ENCODE data around the gene KLHDC7A. TPM values are rescaled to one million over a fixed set of nuclear protein-coding genes. Genes with fewer than 3 reads are reported as not detected.

The KLHDC7A gene
- polyA plus RNA-seq (2013) = not detected

DNA sequence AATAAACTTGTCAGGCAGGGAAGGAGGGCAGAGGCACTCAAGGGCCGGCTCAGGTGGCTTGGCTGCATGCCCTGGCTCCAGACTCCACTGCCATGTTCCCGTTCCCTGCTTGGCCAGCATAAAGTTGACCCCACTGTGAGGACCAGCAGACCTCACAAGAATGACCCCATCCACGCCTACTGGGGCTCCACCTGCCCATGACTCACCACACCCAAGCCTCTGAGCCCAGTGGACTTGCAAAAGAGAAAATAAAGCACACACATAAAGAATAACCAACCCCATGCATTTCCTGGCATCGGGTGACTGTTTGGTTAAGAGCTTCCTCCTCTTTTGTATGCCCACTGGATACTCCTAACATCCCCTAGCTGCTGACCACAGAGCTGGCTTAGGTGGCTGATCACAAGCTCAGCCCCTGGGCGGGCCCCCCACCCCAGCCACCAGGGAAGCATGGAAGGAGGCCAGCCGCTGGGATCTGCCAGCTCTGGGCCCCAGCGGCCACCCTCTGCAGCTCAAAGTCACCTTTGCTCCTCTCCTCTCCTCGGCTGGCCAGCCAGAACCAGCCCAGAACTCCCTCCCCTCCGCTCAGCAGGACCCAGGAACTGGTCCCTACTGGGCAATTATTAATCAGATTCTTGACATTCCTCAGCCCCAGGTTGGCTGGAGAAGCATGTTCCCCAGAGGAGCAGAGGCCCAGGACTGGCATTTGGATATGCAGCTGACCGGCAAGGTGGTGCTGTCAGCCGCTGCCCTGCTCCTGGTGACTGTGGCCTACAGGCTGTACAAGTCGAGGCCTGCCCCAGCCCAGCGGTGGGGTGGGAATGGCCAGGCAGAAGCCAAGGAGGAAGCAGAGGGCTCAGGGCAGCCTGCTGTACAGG, at the start of gene KLHDC7A:
Gene KLHDC7A (plus strand): TSS at position 616 of the 875 bp plus-strand sequence. CDS start 52 bp downstream, at position 668.
- CTCF ChIA-PET = no interaction called here
- Histone ChIP-seq H3K9me3 (ENCODE audit: control extremely low read depth in 1 of 5, control insufficient read depth in 4 of 5, insufficient read depth in 2 of 5, low read depth in 1 of 5, low read length in 4 of 5) (no peaks in the 10 kb centered on the region), H3K4me3 (ENCODE audit: control insufficient read depth in 1 of 7, extremely low read depth in 1 of 7, insufficient read depth in 4 of 7, low read depth in 2 of 7, low read length in 6 of 7) (no peak within 1 kb of the TSS), H3K27ac (ENCODE audit: insufficient read depth in 1 of 2, low read depth in 1 of 2, low read length in 2 of 2, poor library complexity in 1 of 2, severe bottlenecking in 2 of 2) (no peak within 1 kb of the TSS), H3K36me3 (ENCODE audit: control insufficient read depth in 4 of 4, insufficient read depth in 4 of 4, low read length in 3 of 4) (no peaks in the 10 kb centered on the region), H3K4me1 (ENCODE audit: control extremely low read depth in 1 of 4, control insufficient read depth in 4 of 4, insufficient read depth in 4 of 4, low read length in 3 of 4) (peaks cover 0 to 2% (median 0%) of the 10 kb centered on the region in 4 experiments), H3K27me3 (replicated peaks in 2 of 5; ENCODE audit: control insufficient read depth in 4 of 5, insufficient read depth in 5 of 5, low read length in 4 of 5) (peaks cover 0 to 19% (median 2%) of the 10 kb centered on the region in 5 experiments)
- no peak for DNase-seq
- WGBS (ENCODE audit: insufficient coverage) = 44% methylated on average over 8 of the region's 13 CpGs
- POLR2A ChIA-PET = no interaction called here

DNA sequence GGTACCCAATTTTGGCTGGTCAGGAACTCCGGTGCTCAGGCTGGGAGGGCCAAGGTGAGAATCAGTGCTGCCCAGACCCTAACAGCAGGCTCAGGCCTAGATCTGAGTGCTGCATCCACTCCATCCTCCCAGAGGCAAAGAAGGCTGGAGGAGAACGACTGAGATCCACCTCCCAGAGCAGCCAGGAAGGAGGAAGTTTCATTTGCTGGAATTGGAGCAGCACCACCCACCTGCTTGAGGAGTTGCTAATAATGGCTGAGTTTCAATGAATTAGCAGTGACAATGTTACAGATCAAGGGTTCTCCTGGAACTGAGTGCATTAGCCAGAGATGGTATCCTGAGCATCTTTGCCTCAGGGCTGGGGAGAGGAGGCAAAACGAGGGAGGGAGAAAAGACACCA, 46.7 kb upstream of the KLHDC7A start:
- Histone ChIP-seq H3K9me3 (ENCODE audit: control extremely low read depth in 1 of 5, control insufficient read depth in 4 of 5, insufficient read depth in 2 of 5, low read depth in 1 of 5, low read length in 4 of 5) (peaks cover 0 to 14% (median 5%) of the 10 kb centered on the region in 5 experiments), H3K4me1 (ENCODE audit: control extremely low read depth in 1 of 4, control insufficient read depth in 4 of 4, insufficient read depth in 4 of 4, low read length in 3 of 4) (no peaks in the 10 kb centered on the region), H3K36me3 (ENCODE audit: control insufficient read depth in 4 of 4, insufficient read depth in 4 of 4, low read length in 3 of 4) (no peaks in the 10 kb centered on the region), H3K27me3 (replicated peaks in 2 of 5; ENCODE audit: control insufficient read depth in 4 of 5, insufficient read depth in 5 of 5, low read length in 4 of 5) (peaks cover 0 to 4% (median 1%) of the 10 kb centered on the region in 5 experiments), H3K4me3 (ENCODE audit: control insufficient read depth in 1 of 7, extremely low read depth in 1 of 7, insufficient read depth in 4 of 7, low read depth in 2 of 7, low read length in 6 of 7) (no peak overlapping the region), H3K27ac (ENCODE audit: insufficient read depth in 1 of 2, low read depth in 1 of 2, low read length in 2 of 2, poor library complexity in 1 of 2, severe bottlenecking in 2 of 2) (no peak overlapping the region)
- ChIA-PET CTCF (no interaction called here), POLR2A (interaction anchor here (0.7 kb wide), 1 partner anchor 655 kb away, joined by 4 read pairs; no protein-coding TSS in a partner anchor)
- WGBS (ENCODE audit: insufficient coverage) = 45% methylated on average over 1 of the region's 3 CpGs
- no peak for DNase-seq

DNA sequence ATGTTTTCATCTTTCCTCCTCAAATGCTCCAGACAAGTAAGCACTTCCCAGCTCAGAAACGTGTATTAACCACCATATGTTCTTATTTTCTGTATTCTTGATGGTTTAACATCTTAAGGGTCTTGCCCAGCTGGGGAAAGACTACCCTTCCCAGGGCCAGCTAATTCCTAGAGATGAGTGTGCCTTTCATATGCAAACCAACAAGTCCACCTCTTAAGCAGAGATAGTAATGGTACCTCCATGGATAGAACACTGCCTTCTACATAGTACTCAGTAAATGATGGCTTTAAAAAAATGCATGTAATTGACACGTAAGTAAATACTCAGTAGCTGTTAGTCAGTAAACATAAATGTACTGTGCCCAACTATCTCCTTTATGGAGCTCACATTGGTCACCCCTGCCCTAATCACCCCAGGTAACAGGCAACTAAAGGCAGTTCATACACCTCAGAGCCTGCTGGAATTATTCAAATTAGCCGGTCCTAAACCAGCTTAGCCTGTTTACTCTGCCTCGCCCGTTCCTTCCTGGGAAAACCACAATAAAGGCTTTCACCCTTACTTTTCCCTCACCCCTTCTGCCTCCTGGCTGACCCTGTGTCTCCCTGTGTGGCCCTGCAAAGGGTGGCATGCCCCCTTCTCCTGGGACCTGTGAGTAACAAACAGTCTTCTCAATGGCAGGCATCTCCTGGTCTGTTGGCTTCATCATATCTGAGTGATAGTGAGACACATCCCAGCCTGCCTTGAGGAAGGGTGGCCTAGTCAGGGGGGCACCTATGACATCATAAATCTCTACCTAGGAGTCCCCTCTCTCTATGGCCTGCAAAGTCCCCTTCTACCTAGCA, 40.1 kb upstream of the KLHDC7A start:
- H3K27me3 ChIP-seq (replicated peaks in 2 of 5; ENCODE audit: control insufficient read depth in 4 of 5, insufficient read depth in 5 of 5, low read length in 4 of 5) = peaks cover 0 to 19% (median 0%) of the 10 kb centered on the region in 5 experiments
- no peak for DNase-seq
- WGBS (ENCODE audit: insufficient coverage) = 49% methylated on average over 2 of the region's 5 CpGs
- ChIA-PET CTCF (no interaction called here), POLR2A (no interaction called here)
- no peak overlapping the region for H3K4me3 ChIP-seq (ENCODE audit: control insufficient read depth in 1 of 7, extremely low read depth in 1 of 7, insufficient read depth in 4 of 7, low read depth in 2 of 7, low read length in 6 of 7)
- no peaks in the 10 kb centered on the region for H3K36me3 ChIP-seq (ENCODE audit: control insufficient read depth in 4 of 4, insufficient read depth in 4 of 4, low read length in 3 of 4)
- no peaks in the 10 kb centered on the region for H3K4me1 ChIP-seq (ENCODE audit: control extremely low read depth in 1 of 4, control insufficient read depth in 4 of 4, insufficient read depth in 4 of 4, low read length in 3 of 4)
- H3K27ac ChIP-seq (ENCODE audit: insufficient read depth in 1 of 2, low read depth in 1 of 2, low read length in 2 of 2, poor library complexity in 1 of 2, severe bottlenecking in 2 of 2) = no peak overlapping the region
- H3K9me3 ChIP-seq (ENCODE audit: control extremely low read depth in 1 of 5, control insufficient read depth in 4 of 5, insufficient read depth in 2 of 5, low read depth in 1 of 5, low read length in 4 of 5) = peaks cover 0 to 5% (median 2%) of the 10 kb centered on the region in 5 experiments

DNA sequence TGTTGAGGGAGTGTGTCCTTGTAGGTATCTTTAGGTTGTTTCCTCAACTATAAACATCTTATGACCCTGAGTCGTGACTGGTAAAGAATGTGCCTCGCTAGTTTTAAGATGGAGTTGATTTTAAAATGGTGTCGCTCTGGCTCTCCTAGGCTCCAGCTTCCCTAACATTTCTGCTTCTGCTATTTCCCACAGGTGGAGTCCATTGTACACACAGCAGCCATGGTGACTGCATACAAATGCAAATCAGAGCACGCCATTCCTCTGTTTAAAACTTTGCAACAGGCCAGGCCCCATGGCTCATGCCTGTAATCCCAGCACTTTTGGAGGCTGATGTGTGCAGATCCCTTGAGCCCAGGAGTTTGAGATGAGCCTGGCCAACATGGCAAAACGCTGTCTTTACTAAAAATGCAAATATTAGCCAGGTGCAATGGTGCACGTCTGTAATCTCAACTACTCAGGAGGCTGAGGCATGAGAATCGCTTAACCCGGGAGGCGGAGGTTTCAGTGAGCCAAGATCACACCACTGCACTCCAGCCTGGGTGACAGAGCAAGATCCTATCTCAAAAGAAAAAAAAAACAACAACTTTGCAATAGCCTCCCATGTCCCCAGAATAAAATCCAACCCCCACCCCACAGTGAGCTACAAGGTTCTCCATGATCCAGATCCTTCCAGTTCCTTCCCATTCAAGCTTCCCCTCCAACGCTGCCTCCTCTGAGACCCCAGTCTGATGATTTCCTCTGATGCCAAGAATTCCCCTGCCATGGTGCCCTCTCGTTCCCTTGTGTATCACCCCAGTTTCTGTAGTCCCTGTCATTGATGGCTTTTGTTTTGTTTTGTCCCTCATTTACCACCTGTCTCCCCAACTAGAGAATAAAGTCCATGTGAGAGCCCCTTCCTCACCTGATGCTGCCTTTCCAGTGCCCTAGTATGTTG, 36.9 kb upstream of the KLHDC7A start:
- H3K4me1 ChIP-seq (ENCODE audit: control extremely low read depth in 1 of 4, control insufficient read depth in 4 of 4, insufficient read depth in 4 of 4, low read length in 3 of 4) = no peaks in the 10 kb centered on the region
- H3K27me3 ChIP-seq (replicated peaks in 2 of 5; ENCODE audit: control insufficient read depth in 4 of 5, insufficient read depth in 5 of 5, low read length in 4 of 5) = peaks cover 0 to 30% (median 0%) of the 10 kb centered on the region in 5 experiments
- WGBS (ENCODE audit: insufficient coverage) = 90% methylated on average over 10 of the region's 11 CpGs
- ChIA-PET CTCF (interaction anchor here (0.6 kb wide), 1 partner anchor 888 kb away, joined by 3 read pairs; no protein-coding TSS in a partner anchor), POLR2A (no interaction called here)
- no peak for DNase-seq
- no peaks in the 10 kb centered on the region for H3K36me3 ChIP-seq (ENCODE audit: control insufficient read depth in 4 of 4, insufficient read depth in 4 of 4, low read length in 3 of 4)
- peaks cover 0 to 5% (median 0%) of the 10 kb centered on the region in 5 experiments for H3K9me3 ChIP-seq (ENCODE audit: control extremely low read depth in 1 of 5, control insufficient read depth in 4 of 5, insufficient read depth in 2 of 5, low read depth in 1 of 5, low read length in 4 of 5)
- H3K27ac ChIP-seq (ENCODE audit: insufficient read depth in 1 of 2, low read depth in 1 of 2, low read length in 2 of 2, poor library complexity in 1 of 2, severe bottlenecking in 2 of 2) = no peak overlapping the region
- H3K4me3 ChIP-seq (ENCODE audit: control insufficient read depth in 1 of 7, extremely low read depth in 1 of 7, insufficient read depth in 4 of 7, low read depth in 2 of 7, low read length in 6 of 7) = no peak overlapping the region

DNA sequence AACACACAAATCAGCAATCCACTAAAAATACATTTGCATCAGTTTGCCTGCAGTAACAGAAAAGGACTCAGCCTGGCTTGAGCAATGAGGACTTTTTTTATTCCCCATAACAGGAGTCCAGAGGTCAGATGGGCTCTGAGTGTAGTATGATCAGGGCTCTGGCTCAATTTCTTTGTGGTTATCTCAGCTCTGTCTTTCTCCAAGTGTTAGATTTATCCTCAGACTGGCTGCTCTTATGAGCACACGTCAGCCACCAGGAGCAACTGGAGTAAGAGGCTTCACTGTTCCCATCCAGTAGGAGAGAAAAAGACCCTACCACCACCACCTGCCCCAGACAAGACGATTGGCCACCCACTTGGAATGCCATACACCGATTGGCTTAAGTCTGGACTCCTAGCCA, 36.2 kb upstream of the KLHDC7A start:
- ChIA-PET CTCF (interaction anchor here (0.6 kb wide), 1 partner anchor 888 kb away, joined by 3 read pairs; no protein-coding TSS in a partner anchor), POLR2A (no interaction called here)
- Histone ChIP-seq H3K27me3 (replicated peaks in 2 of 5; ENCODE audit: control insufficient read depth in 4 of 5, insufficient read depth in 5 of 5, low read length in 4 of 5) (peaks cover 0 to 37% (median 0%) of the 10 kb centered on the region in 5 experiments), H3K4me3 (ENCODE audit: control insufficient read depth in 1 of 7, extremely low read depth in 1 of 7, insufficient read depth in 4 of 7, low read depth in 2 of 7, low read length in 6 of 7) (no peak overlapping the region), H3K27ac (ENCODE audit: insufficient read depth in 1 of 2, low read depth in 1 of 2, low read length in 2 of 2, poor library complexity in 1 of 2, severe bottlenecking in 2 of 2) (no peak overlapping the region), H3K9me3 (ENCODE audit: control extremely low read depth in 1 of 5, control insufficient read depth in 4 of 5, insufficient read depth in 2 of 5, low read depth in 1 of 5, low read length in 4 of 5) (peaks cover 0 to 5% (median 0%) of the 10 kb centered on the region in 5 experiments), H3K4me1 (ENCODE audit: control extremely low read depth in 1 of 4, control insufficient read depth in 4 of 4, insufficient read depth in 4 of 4, low read length in 3 of 4) (no peaks in the 10 kb centered on the region), H3K36me3 (ENCODE audit: control insufficient read depth in 4 of 4, insufficient read depth in 4 of 4, low read length in 3 of 4) (no peaks in the 10 kb centered on the region)
- no peak for DNase-seq
- WGBS (ENCODE audit: insufficient coverage) = 96% methylated on average over 3 of the region's 3 CpGs

DNA sequence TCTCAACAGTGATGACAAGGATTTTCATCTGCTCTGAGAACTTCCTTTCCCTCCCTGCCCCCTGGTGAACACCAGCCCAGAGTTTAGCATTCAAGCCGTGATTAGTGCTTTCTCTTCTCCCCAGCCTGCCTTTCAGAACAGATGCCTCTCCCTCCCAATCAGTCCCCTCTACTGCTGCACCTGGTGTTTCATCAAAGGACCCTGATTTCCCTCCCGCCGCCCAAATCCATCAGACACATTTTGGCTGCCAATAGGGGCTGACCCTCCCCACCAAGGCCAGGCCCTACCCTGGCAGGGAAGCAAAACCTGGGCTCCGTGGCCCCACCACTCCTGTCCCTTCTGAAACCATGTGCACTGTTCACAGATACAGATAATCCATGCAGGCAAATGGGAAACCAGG, 34.0 kb upstream of the KLHDC7A start:
- peaks cover 0 to 21% (median 0%) of the 10 kb centered on the region in 5 experiments for H3K27me3 ChIP-seq (replicated peaks in 2 of 5; ENCODE audit: control insufficient read depth in 4 of 5, insufficient read depth in 5 of 5, low read length in 4 of 5)
- no peaks in the 10 kb centered on the region for H3K9me3 ChIP-seq (ENCODE audit: control extremely low read depth in 1 of 5, control insufficient read depth in 4 of 5, insufficient read depth in 2 of 5, low read depth in 1 of 5, low read length in 4 of 5)
- WGBS (ENCODE audit: insufficient coverage) = 83% methylated on average over 4 of the region's 4 CpGs
- H3K36me3 ChIP-seq (ENCODE audit: control insufficient read depth in 4 of 4, insufficient read depth in 4 of 4, low read length in 3 of 4) = no peaks in the 10 kb centered on the region
- CTCF ChIA-PET = no interaction called here
- POLR2A ChIA-PET = no interaction called here
- H3K4me3 ChIP-seq (ENCODE audit: control insufficient read depth in 1 of 7, extremely low read depth in 1 of 7, insufficient read depth in 4 of 7, low read depth in 2 of 7, low read length in 6 of 7) = no peak overlapping the region
- DNase-seq = no peak
- H3K27ac ChIP-seq (ENCODE audit: insufficient read depth in 1 of 2, low read depth in 1 of 2, low read length in 2 of 2, poor library complexity in 1 of 2, severe bottlenecking in 2 of 2) = no peak overlapping the region
- H3K4me1 ChIP-seq (ENCODE audit: control extremely low read depth in 1 of 4, control insufficient read depth in 4 of 4, insufficient read depth in 4 of 4, low read length in 3 of 4) = no peaks in the 10 kb centered on the region
